ENCODE data around the gene LONP2. TPM values are rescaled to one million over a fixed set of nuclear protein-coding genes. Genes with fewer than 3 reads are reported as not detected.

Gene LONP2
- total RNA-seq, 4 donors from 2014 or later: 51.4 to 73.4 (median 63.3) TPM

DNA sequence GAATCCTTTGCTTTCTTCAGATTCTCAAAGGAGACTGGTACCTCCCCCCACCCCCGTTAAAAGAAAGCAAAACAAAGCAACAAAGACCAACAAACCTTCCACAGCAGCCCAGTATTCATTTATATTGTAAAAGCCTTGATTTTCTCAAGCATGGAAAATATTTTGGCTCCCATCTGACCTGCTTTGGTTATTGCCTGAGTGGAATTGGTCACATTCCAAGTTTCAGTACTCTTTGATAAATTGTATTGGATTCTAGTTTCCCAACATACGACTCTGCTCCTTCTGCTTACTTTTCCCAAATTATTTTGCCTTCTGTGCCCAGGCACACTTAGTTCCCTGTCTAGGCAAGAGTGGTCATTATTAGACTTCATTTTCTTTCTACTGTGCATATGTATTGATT lies 2.0 kb downstream of the LONP2 start:
- H3K27ac ChIP-seq (replicated peaks in 1 of 4): no peak overlapping the region
- no peaks in the 10 kb centered on the region for H3K27me3 ChIP-seq
- TF ChIP-seq EP300 (IDR thresholded peaks at IDR 0.05) (no peak), CTCF (IDR thresholded peaks at IDR 0.05) (no peak), POLR2A (IDR thresholded peaks at IDR 0.05; ENCODE audit: low read depth) (no peak), POLR2AphosphoS5 (IDR thresholded peaks at IDR 0.05) (no peak)
- no peaks in the 10 kb centered on the region for H3K36me3 ChIP-seq
- DNase-seq (ENCODE audit: extremely low spot score): no peak
- no peaks in the 10 kb centered on the region for H3K9me3 ChIP-seq
- intact Hi-C loops (cut with DNase I): loop anchor here (10.0 kb wide), 2 partner anchors 289 to 379 kb away; no protein-coding TSS in a partner anchor
- peak overlapping the region in 3 of 4 donors; percentile 11 to 92 (median 90) for H3K4me3 ChIP-seq
- peaks cover 32 to 61% (median 48%) of the 10 kb centered on the region in 4 donors for H3K4me1 ChIP-seq
- WGBS: 40% methylated on average over 2 of the region's 2 CpGs

GRCh38 chr16:48247311-48247710 lies 3.2 kb downstream of the LONP2 start, which contains the start of gene ABCC11:
ABCC11 (minus strand) TSS chr16:48247539; CDS start chr16:48231921, 15,618 bp downstream.
- 54% methylated on average over 4 of the region's 4 CpGs for WGBS
- no peaks in the 10 kb centered on the region for H3K9me3 ChIP-seq
- H3K27ac ChIP-seq (replicated peaks in 1 of 4): no peak within 1 kb of the TSS
- intact Hi-C loops (cut with DNase I): loop anchor here (10.0 kb wide), 2 partner anchors 287 to 377 kb away; no protein-coding TSS in a partner anchor
- peaks cover 0 to 5% (median 2%) of the 10 kb centered on the region in 4 donors for H3K36me3 ChIP-seq
- DNase-seq (ENCODE audit: extremely low spot score): no peak
- no peak for TF ChIP-seq POLR2A (IDR thresholded peaks at IDR 0.05; ENCODE audit: low read depth)
- TF ChIP-seq EP300 (IDR thresholded peaks at IDR 0.05): no peak
- TF ChIP-seq POLR2AphosphoS5 (IDR thresholded peaks at IDR 0.05): no peak
- TF ChIP-seq CTCF (IDR thresholded peaks at IDR 0.05): no peak
- peak within 1 kb of the TSS in 1 of 4 donors; percentile 11 for H3K4me3 ChIP-seq
- peaks cover 32 to 71% (median 57%) of the 10 kb centered on the region in 4 donors for H3K4me1 ChIP-seq
- no peaks in the 10 kb centered on the region for H3K27me3 ChIP-seq

DNA sequence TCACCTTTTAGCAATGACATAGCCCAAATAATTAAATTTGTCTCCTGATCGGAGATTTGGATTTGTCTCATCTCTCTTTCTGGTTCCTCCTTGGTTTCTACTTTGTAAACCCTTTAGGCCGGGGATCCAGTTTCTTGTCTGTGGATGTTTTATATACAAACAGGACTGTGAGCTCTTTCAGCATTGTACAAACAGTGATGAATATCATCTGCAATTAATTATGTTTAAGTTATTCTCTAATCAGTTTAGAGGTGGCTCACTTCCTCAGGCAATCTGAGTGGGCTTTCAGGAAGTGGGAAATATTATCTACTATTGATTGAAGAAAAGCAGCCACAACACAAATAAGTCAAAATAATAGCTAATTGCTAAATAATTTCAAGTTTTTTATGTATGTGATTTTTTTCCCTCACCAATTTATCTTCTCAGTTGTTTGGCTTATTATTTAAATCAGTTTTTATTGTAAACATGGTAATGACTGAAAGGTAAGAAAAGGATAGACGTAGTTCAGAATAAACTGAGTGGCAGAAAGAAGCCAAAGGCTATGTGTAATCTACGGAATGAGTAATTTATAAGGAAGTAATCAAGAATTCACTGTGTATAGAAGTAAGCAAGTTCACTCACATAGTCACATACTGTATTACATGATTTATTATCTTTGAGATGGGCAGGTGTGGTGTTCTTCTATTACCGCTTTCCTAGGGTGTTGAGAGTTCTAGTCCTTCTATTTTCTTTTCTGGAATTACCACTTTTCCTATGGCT lies 6.6 kb downstream of the LONP2 start:
- Histone ChIP-seq H3K36me3 (peaks cover 0 to 37% (median 31%) of the 10 kb centered on the region in 4 donors), H3K9me3 (no peaks in the 10 kb centered on the region), H3K27me3 (no peaks in the 10 kb centered on the region), H3K4me1 (peaks cover 20 to 61% (median 44%) of the 10 kb centered on the region in 4 donors), H3K27ac (replicated peaks in 1 of 4) (no peak overlapping the region), H3K4me3 (no peak overlapping the region)
- intact Hi-C loops (cut with DNase I): no loop called here
- TF ChIP-seq EP300 (IDR thresholded peaks at IDR 0.05) (no peak), CTCF (IDR thresholded peaks at IDR 0.05) (no peak), POLR2A (IDR thresholded peaks at IDR 0.05; ENCODE audit: low read depth) (no peak), POLR2AphosphoS5 (IDR thresholded peaks at IDR 0.05) (no peak)
- no peak for DNase-seq (ENCODE audit: extremely low spot score)
- 89% methylated on average over 5 of the region's 5 CpGs for WGBS

DNA sequence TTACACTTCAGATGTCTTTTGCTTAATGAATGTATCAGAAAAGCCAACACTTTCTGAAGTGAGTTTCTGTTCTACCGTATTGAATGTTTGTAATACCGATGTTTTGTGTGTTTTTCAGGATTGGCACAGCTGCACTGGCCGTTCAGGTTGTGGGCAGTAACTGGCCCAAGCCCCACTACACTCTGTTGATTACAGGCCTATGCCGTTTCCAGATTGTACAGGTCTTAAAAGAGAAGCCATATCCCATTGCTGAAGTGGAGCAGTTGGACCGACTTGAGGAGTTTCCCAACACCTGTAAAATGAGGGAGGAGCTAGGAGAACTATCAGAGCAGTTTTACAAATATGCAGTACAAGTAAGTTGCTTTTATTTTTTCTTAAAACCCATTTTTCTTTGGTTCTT lies 7.9 kb downstream of the LONP2 start:
- H3K27me3 ChIP-seq: no peaks in the 10 kb centered on the region
- WGBS: 81% methylated on average over 5 of the region's 5 CpGs
- no peak overlapping the region for H3K27ac ChIP-seq (replicated peaks in 1 of 4)
- peaks cover 7 to 48% (median 31%) of the 10 kb centered on the region in 4 donors for H3K4me1 ChIP-seq
- no peak for TF ChIP-seq EP300 (IDR thresholded peaks at IDR 0.05)
- TF ChIP-seq CTCF (IDR thresholded peaks at IDR 0.05): no peak
- TF ChIP-seq POLR2AphosphoS5 (IDR thresholded peaks at IDR 0.05): no peak
- no peak for TF ChIP-seq POLR2A (IDR thresholded peaks at IDR 0.05; ENCODE audit: low read depth)
- peaks cover 0 to 47% (median 36%) of the 10 kb centered on the region in 4 donors for H3K36me3 ChIP-seq
- H3K4me3 ChIP-seq: no peak overlapping the region
- intact Hi-C loops (cut with DNase I): no loop called here
- no peaks in the 10 kb centered on the region for H3K9me3 ChIP-seq
- no peak for DNase-seq (ENCODE audit: extremely low spot score)

Measured in esophagus muscularis mucosa (tissue), 4 donors.